NCI-H510A (cell line): Measurements from ENCODE around the gene PROCA1.

Experiments
- DNase-seq: peaks from one replicate; lab custom pipeline; 2025; lab: John Stamatoyannopoulos, UW

PROCA1 gene

GRCh38 chr17:28711723-28712031, at the start of gene PROCA1:
Gene PROCA1, minus strand, starts transcription at chr17:28711888. Its CDS starts 228 bp downstream, at chr17:28711660.
- DNase-seq, result no peak

GRCh38 chr17:28760601-28761562, 49.2 kb upstream of the PROCA1 start:
- peak; percentile 16 for DNase-seq

- DNase-seq, result no peak
Measured at GRCh38 chr17:28759256-28759865, 47.7 kb upstream of the PROCA1 start.

GRCh38 chr17:28758411-28759121, 46.9 kb upstream of the PROCA1 start:
- DNase-seq, result no peak

- no peak for DNase-seq
Measured at GRCh38 chr17:28756049-28756804, 44.5 kb upstream of the PROCA1 start.

- no peak for DNase-seq
Measured at GRCh38 chr17:28755486-28755885, 43.8 kb upstream of the PROCA1 start.

- no peak for DNase-seq
Measured at GRCh38 chr17:28751600-28752366, 40.1 kb upstream of the PROCA1 start.

GRCh38 chr17:28750178-28751047, 38.7 kb upstream of the PROCA1 start:
- peak; percentile 88 for DNase-seq

- no peak for DNase-seq
Measured at GRCh38 chr17:28749516-28750177, 38.0 kb upstream of the PROCA1 start.

- no peak for DNase-seq
Measured at GRCh38 chr17:28748852-28749515, 37.3 kb upstream of the PROCA1 start.

GRCh38 chr17:28747801-28748750, 36.4 kb upstream of the PROCA1 start:
- DNase-seq, result no peak

GRCh38 chr17:28747051-28747691, 35.5 kb upstream of the PROCA1 start:
- peak; percentile 94 for DNase-seq

GRCh38 chr17:28746611-28747050, 34.9 kb upstream of the PROCA1 start:
- DNase-seq, result peak; percentile 94

- no peak for DNase-seq
Measured at GRCh38 chr17:28745786-28746411, 34.2 kb upstream of the PROCA1 start.

- DNase-seq, result peak; percentile 66
Measured at GRCh38 chr17:28744972-28745785, 33.5 kb upstream of the PROCA1 start.
